IMR-90 (cell line): Measurements from ENCODE around the gene HACD4. TPM values are rescaled to one million over a fixed set of nuclear protein-coding genes. Genes with fewer than 3 reads are reported as not detected.
A peak's percentile ranks its signal among the peaks of the same experiment; 100 is the strongest.

Source experiments
- ATAC-seq: fragments of 200-7000 bp; cut with Tn5 transposase; 2 replicates; pipeline ENCODE4 v1.9.1; 2020; ENCODE audit warnings: low read depth, mild to moderate bottlenecking, moderate library complexity
- BruUV-seq: library from RNA; stranded (reverse); fragments of 400-500 nt; replicated peaks from 2 replicates; lab custom pipeline; 2021; lab: Mats Ljungman, UMichigan
- CTCF ChIA-PET: fragments of 300-600 bp; formaldehyde crosslinking; extraction: SDS; loops from one replicate; lab custom pipeline; 2021; ENCODE audit warnings: antibody characterized with exemption; lab: Yijun Ruan, JAX
- POLR2A ChIA-PET: fragments of 300-600 bp; sonication (Branson Sonifier 250); formaldehyde crosslinking; loops from one replicate; lab custom pipeline; 2022; ENCODE audit warnings: antibody characterized with exemption; ENCODE audit not compliant: unreplicated experiment; lab: Charles Lee
- DNase-seq: peaks from one replicate; pipeline ENCODE4 v3.0.0; 2013
- H2AFZ ChIP-seq: replicated peaks from 2 replicates; pipeline ENCODE3; 2013; ENCODE audit warnings: low read length, mild to moderate bottlenecking; ENCODE audit not compliant: poor library complexity
- H2AK5ac ChIP-seq: 2 replicates; pipeline ENCODE4 v1.6.1; 2013; ENCODE audit warnings: low read depth, low read length, inconsistent platforms
- H2AK9ac ChIP-seq: replicated peaks from 2 replicates; pipeline ENCODE3; 2013; ENCODE audit warnings: mild to moderate bottlenecking, low read depth, low read length, moderate library complexity; ENCODE audit not compliant: poor library complexity
- H2BK120ac ChIP-seq: 2 replicates; pipeline ENCODE4 v1.6.1; 2013; ENCODE audit warnings: low read depth, low read length, inconsistent platforms
- H2BK15ac ChIP-seq: 3 replicates; pipeline ENCODE4 v1.6.1; 2013; ENCODE audit warnings: low read depth, low read length, inconsistent platforms
- H2BK20ac ChIP-seq: 2 replicates; pipeline ENCODE4 v1.6.1; 2013; ENCODE audit warnings: low read depth, mild to moderate bottlenecking, inconsistent platforms, low read length, moderate library complexity
- H2BK5ac ChIP-seq: 2 replicates; pipeline ENCODE4 v1.6.1; 2013; ENCODE audit warnings: mild to moderate bottlenecking, low read depth, low read length, inconsistent platforms; ENCODE audit not compliant: poor library complexity, severe bottlenecking
- H3K14ac ChIP-seq: replicated peaks from 2 replicates; pipeline ENCODE4 v1.6.1; 2013; ENCODE audit warnings: low read depth, low read length, inconsistent platforms
- H3K18ac ChIP-seq: 2 replicates; pipeline ENCODE4 v1.6.1; 2013; ENCODE audit warnings: low read depth, low read length, control low read depth
- H3K23ac ChIP-seq: 2 replicates; pipeline ENCODE4 v1.6.1; 2013; ENCODE audit warnings: low read depth, low read length, inconsistent platforms
- H3K27ac ChIP-seq: 2 replicates; pipeline ENCODE4 v1.5.1; 2013; ENCODE audit warnings: mild to moderate bottlenecking, control low read depth, low read length; ENCODE audit not compliant: insufficient read depth
- H3K27me3 ChIP-seq: 2 replicates; pipeline ENCODE4 v1.6.1; 2013; ENCODE audit warnings: low read length; ENCODE audit not compliant: control insufficient read depth, insufficient read depth
- H3K36me3 ChIP-seq: 2 replicates; pipeline ENCODE4 v1.6.1; 2013; ENCODE audit warnings: low read length, mixed read lengths; ENCODE audit not compliant: control insufficient read depth, insufficient read depth
- H3K4ac ChIP-seq: 2 replicates; pipeline ENCODE4 v1.6.1; 2013; ENCODE audit warnings: low read depth, low read length, inconsistent platforms
- H3K4me1 ChIP-seq: 2 replicates; pipeline ENCODE4 v1.6.1; 2013; ENCODE audit warnings: low read length, mixed read lengths; ENCODE audit not compliant: control insufficient read depth, insufficient read depth
- H3K4me2 ChIP-seq: 2 replicates; pipeline ENCODE4 v1.6.1; 2013; ENCODE audit warnings: low read depth, mild to moderate bottlenecking, control low read depth, low read length, moderate library complexity
- H3K4me3 ChIP-seq: 2 replicates; pipeline ENCODE4 v1.5.1; 2013; ENCODE audit warnings: low read depth, mild to moderate bottlenecking, control low read depth, low read length, moderate library complexity; ENCODE audit not compliant: insufficient read depth
- H3K56ac ChIP-seq: 2 replicates; pipeline ENCODE4 v1.6.1; 2013; ENCODE audit warnings: low read length, inconsistent platforms; ENCODE audit not compliant: insufficient read depth; ENCODE audit errors: extremely low read depth
- H3K79me1 ChIP-seq, 2 experiments: 2 replicates each; pipeline ENCODE4 v1.6.1; 2013; ENCODE audit warnings: low read length in 2 of 2, inconsistent platforms in 1 of 2, low read depth in 1 of 2
- H3K9ac ChIP-seq: 2 replicates; pipeline ENCODE4 v1.6.1; 2013; ENCODE audit warnings: low read depth, low read length, control low read depth
- H3K9me1 ChIP-seq: 2 replicates; pipeline ENCODE4 v1.6.1; 2013; ENCODE audit warnings: low read length, inconsistent platforms; ENCODE audit not compliant: insufficient read depth
- H3K9me3 ChIP-seq: 2 replicates; pipeline ENCODE4 v1.6.1; 2013; ENCODE audit warnings: low read length; ENCODE audit not compliant: control insufficient read depth, insufficient read depth
- H4K20me1 ChIP-seq: 2 replicates; pipeline ENCODE4 v1.6.1; 2013; ENCODE audit warnings: low read length, inconsistent platforms; ENCODE audit not compliant: insufficient read depth
- H4K5ac ChIP-seq: 2 replicates; pipeline ENCODE4 v1.6.1; 2013; ENCODE audit warnings: mild to moderate bottlenecking, low read depth, low read length, control low read depth
- H4K8ac ChIP-seq, 2 experiments: 2 replicates each; pipeline ENCODE4 v1.6.1; 2013; ENCODE audit warnings: low read depth in 2 of 2, low read length in 2 of 2, control low read depth in 1 of 2, inconsistent platforms in 1 of 2
- H4K91ac ChIP-seq: 2 replicates; pipeline ENCODE4 v1.6.1; 2013; ENCODE audit warnings: low read depth, low read length, inconsistent platforms; ENCODE audit not compliant: insufficient read depth
- ELK1 ChIP-seq: fragments of 150-350 bp; IDR thresholded peaks from 2 replicates; pipeline ENCODE4 v1.6.1; 2016; ENCODE audit warnings: low read depth, mild to moderate bottlenecking, low read length, moderate library complexity, borderline replicate concordance
- RAD21 ChIP-seq: IDR thresholded peaks from 2 replicates; pipeline ENCODE4 v1.6.1; 2012; ENCODE audit warnings: low read length, improper control_type of control experiment
- RCOR1 ChIP-seq: IDR thresholded peaks from 2 replicates; pipeline ENCODE4 v1.6.1; 2012; ENCODE audit warnings: mild to moderate bottlenecking, low read length, improper control_type of control experiment; ENCODE audit not compliant: insufficient replicate concordance
- WGBS, 2 experiments: methylation state at CpG; one replicate each; pipeline versions ENCODE4 v1.1.5 to v1.1.7; 2013; ENCODE audit warnings: missing lambda C conversion rate in 2 of 2; ENCODE audit not compliant: insufficient read length in 1 of 2; ENCODE audit errors: extremely low coverage in 2 of 2; 5-methylcytosine and 5-hydroxymethylcytosine counted together
- dilution Hi-C: fragments of 300-500 bp; cut with HindIII; formaldehyde crosslinking; loops from one replicate; pipeline ENCODE4 v1.14.3; 2018; ENCODE audit warnings: low sequenced_read_pairs; ENCODE audit not compliant: unreplicated experiment
- in situ Hi-C: fragments of 300-500 bp; cut with MboI; formaldehyde crosslinking; loops from 3 replicates; pipeline ENCODE4 v1.14.3; 2019; ENCODE audit warnings: low sequenced_read_pairs, inconsistent platforms, mixed read lengths
- intact Hi-C: fragments of 100-400 bp; cut with micrococcal nuclease; formaldehyde crosslinking; loops from 2 replicates; pipeline ENCODE4 v1.10.0; 2022
- polyA plus RNA-seq, 3 experiments: library from polyadenylated mRNA; depleted of rRNA; stranded (reverse); fragments of >200 nt; gene quantifications; 2 replicates each; pipeline ENCODE4 v1.2.3, GENCODE V29; 2012; ENCODE audit warnings: low replicate concordance in 1 of 3
- total RNA-seq: library from RNA; depleted of rRNA; stranded (reverse); fragments of >200 nt; gene quantifications from 2 replicates; pipeline ENCODE4 v1.2.3, GENCODE V29; 2012

Gene HACD4
- total and polyA plus RNA-seq, 2 of the 4 experiments (the other 2 are of a cell fraction): 1.9 to 2.2 TPM

- Histone ChIP-seq H4K91ac (peak overlapping the region; percentile 46; the same call in 1 of the 2 replicates), H3K23ac (no peak overlapping the region), H3K4me2 (peak overlapping the region; percentile 42; the same call in 1 of the 2 replicates), H2AFZ (peak overlapping the region; percentile 79), H3K27ac (peak overlapping the region; percentile 20; the same call in 1 of the 2 replicates), H3K14ac (0 out of 2 replicates have a peak overlapping the region, but pooled peaks have one; percentile 33), H3K27me3 (no peaks in the 10 kb centered on the region), H4K20me1 (no peaks in the 10 kb centered on the region), H3K9me1 (peaks cover 5% of the 10 kb centered on the region; the same call in 1 of the 2 replicates), H2BK120ac (peak overlapping the region; percentile 69), H3K4me1 (peaks cover 7% of the 10 kb centered on the region), H3K56ac (peak overlapping the region; percentile 36; the same call in 1 of the 2 replicates), H3K9me3 (no peaks in the 10 kb centered on the region), H3K9ac (no peak overlapping the region), H3K18ac (peak overlapping the region; percentile 10; the same call in 1 of the 2 replicates), H3K4ac (peak overlapping the region; percentile 69), H3K4me3 (no peak overlapping the region), H2BK20ac (peak overlapping the region; percentile 85), H2AK5ac (no peak overlapping the region), H4K8ac (peak overlapping the region in 1 of 2 experiments; percentile 78; a peak in 2 of 4 replicates), H2AK9ac (peak overlapping the region; percentile 73), H2BK15ac (no peak overlapping the region), H2BK5ac (peak overlapping the region; percentile 86), H3K36me3 (no peaks in the 10 kb centered on the region), H3K79me1 (no peaks in the 10 kb centered on the region), H4K5ac (no peak overlapping the region)
- dilution Hi-C loops (no loop called here), in situ Hi-C loops (no loop called here), intact Hi-C loops (no loop called here)
- WGBS, 2 experiments: 0% methylated on average over 1 of the region's 4 CpGs; no CpG with 5 or more reads in 1 of the 2 experiments
- BruUV-seq: no TSS peak
- DNase-seq (peak; percentile 68), ATAC-seq (peak; percentile 78)
- ChIA-PET POLR2A (no interaction called here), CTCF (interaction anchor here (1.2 kb wide), 1 partner anchor 86 kb away, joined by 3 read pairs; no protein-coding TSS in a partner anchor)
- peak; percentile 67 for TF ChIP-seq RCOR1
- no peak for TF ChIP-seq RAD21
- TF ChIP-seq ELK1: no peak
These were observed 4.1 kb downstream of the HACD4 start for GRCh38 chr9:21027295-21027694.
